ENCODE data around the gene SDF4.

SDF4 gene, protein sequence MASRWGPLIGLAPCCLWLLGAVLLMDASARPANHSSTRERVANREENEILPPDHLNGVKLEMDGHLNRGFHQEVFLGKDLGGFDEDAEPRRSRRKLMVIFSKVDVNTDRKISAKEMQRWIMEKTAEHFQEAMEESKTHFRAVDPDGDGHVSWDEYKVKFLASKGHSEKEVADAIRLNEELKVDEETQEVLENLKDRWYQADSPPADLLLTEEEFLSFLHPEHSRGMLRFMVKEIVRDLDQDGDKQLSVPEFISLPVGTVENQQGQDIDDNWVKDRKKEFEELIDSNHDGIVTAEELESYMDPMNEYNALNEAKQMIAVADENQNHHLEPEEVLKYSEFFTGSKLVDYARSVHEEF

DNA sequence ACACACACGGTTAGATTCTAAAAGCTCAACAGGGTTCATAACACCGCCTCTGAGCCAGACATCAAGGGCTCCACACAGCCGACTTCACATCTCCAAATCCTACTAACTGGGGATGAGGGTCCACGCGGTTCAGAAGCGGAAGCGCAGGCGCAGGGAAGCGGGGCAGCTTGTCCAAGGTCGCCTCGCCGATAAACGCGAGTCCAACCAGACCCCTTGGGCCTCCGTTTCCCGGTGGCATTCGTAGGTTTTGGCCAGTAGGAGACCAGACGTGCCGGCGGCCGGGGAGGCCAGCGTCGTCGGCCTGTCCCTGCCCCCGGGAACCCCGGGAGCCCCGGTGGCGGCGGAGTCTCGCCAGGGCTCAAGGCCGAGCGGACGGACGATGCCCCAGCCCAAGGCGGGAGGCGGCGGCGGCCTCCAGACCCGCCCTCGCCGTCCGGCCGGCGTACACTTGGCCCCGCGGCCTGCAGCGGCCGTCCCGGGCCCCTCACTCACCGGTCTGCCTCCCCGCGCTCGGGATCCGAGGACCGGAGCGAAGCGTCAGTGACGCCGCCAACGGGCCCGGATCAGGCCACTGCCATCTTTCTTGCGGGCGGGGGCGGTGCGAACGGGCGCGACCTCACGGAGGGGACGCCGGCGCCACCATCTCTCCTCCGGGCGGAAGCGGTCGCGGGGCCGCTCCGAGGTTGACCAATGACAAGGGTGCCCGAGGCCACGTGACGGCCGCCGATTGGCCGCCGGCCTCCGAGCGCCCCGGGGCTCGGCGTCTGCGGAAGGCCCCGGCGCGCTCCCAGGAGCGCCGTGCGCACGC lies at the start of gene SDF4:
TSS of gene SDF4 (minus strand) at position 602 of the 808 bp plus-strand sequence. CDS start 3,229 bp downstream, outside the sequence.
- H3K27ac ChIP-seq, result peak within 1 kb of the TSS; percentile 97
- TF ChIP-seq, protein P1, sequence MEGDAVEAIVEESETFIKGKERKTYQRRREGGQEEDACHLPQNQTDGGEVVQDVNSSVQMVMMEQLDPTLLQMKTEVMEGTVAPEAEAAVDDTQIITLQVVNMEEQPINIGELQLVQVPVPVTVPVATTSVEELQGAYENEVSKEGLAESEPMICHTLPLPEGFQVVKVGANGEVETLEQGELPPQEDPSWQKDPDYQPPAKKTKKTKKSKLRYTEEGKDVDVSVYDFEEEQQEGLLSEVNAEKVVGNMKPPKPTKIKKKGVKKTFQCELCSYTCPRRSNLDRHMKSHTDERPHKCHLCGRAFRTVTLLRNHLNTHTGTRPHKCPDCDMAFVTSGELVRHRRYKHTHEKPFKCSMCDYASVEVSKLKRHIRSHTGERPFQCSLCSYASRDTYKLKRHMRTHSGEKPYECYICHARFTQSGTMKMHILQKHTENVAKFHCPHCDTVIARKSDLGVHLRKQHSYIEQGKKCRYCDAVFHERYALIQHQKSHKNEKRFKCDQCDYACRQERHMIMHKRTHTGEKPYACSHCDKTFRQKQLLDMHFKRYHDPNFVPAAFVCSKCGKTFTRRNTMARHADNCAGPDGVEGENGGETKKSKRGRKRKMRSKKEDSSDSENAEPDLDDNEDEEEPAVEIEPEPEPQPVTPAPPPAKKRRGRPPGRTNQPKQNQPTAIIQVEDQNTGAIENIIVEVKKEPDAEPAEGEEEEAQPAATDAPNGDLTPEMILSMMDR (conservative IDR thresholded peaks at IDR 0.05), result no peak

DNA sequence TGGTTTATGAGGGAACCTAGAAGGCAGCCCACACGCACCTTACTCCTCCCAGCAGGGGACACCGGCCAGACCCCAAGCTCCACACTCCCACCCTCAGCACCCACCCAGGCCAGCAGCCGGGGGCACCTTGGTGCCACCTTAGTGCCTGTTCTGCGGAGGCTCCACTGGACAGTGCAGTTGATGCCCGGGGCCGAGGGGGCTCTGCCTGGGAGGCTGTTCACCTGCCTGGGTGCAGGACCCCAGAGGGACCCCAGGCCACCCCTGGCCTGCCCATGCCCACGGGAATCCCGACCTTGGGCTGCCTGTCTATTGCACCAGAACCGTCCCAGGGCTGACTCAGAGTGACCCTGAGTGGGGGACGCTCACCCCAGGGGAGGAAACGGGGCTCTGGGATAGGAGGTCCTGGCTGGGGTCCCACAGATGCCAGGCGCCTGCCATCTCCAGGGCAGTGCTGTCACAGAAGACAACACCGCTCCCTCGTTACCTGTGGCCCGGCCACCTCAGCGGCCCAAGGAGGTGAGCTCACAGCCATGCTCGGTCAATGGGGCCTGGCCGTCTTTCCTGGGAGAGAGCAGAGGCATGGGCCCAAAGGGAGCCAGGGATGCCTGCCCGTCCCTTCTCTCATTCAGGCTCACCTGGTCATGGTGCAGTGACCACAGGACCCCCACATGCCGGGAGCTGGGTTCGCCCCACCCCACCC lies 49.1 kb upstream of the SDF4 start:
- peak overlapping the region; percentile 67 for H3K27ac ChIP-seq
- TF ChIP-seq, protein P1 (conservative IDR thresholded peaks at IDR 0.05), result no peak

DNA sequence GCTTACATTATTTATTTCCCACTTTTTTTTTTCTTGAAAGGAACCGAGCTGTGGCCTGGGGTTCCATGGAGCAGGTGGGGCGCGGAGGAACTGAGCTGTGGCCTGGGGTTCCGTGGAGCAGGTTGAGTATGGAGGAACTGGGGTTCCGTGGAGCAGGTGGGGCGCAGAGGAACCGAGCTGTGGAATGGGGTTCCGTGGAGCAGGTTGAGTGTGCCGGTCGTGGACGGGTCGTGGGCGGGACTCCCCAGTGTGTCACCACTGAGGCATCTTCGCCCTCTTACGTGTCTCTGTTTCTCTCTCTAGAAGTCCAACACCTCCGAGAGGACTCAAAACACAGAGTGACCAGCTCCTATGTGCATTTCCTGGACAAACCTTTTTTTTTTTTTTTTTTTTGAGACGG lies 47.2 kb upstream of the SDF4 start:
- TF ChIP-seq, protein P1 (conservative IDR thresholded peaks at IDR 0.05), result no peak
- H3K27ac ChIP-seq, result no peak overlapping the region

DNA sequence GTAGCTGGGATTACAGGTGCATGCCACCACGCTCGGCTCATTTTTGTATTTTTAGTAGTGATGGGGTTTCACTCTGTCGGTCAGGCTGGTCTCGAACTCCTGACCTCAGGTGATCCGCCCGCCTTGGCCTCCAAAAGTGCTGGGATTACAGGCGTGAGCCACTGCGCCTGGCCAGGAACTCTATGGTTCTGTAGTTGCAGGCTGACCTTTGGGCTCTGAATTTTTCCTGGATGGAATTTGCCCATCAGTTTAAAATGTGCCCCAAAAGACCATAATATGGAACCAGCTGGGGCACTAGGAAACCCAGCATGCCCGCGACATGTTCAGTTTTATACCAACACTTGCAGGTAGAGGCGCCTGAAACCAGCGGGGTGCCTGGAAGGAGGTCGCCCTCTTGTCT lies 46.8 kb upstream of the SDF4 start:
- H3K27ac ChIP-seq, result no peak overlapping the region
- TF ChIP-seq, protein P1 (conservative IDR thresholded peaks at IDR 0.05), result no peak

DNA sequence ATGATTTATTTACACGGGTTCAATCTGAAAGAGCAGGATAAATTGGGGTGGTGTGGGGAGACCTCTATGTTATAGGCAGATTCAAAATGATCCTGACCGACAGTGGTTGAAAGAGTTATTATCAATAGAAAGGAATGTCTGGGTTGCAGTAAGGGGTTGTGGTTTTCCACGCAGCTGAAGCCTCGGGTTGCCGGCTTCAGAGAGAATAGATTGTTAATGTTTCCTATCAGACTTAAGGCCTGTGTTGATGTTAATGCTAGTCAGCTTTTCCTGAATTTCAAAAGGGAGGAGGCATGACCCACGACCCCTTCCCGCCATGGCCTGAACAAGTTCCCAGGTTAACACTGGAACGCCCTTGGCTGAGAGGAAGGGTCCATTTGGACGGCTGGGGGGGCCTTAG lies 44.0 kb upstream of the SDF4 start:
- no peak overlapping the region for H3K27ac ChIP-seq
- TF ChIP-seq, protein P1 (conservative IDR thresholded peaks at IDR 0.05), result no peak

DNA sequence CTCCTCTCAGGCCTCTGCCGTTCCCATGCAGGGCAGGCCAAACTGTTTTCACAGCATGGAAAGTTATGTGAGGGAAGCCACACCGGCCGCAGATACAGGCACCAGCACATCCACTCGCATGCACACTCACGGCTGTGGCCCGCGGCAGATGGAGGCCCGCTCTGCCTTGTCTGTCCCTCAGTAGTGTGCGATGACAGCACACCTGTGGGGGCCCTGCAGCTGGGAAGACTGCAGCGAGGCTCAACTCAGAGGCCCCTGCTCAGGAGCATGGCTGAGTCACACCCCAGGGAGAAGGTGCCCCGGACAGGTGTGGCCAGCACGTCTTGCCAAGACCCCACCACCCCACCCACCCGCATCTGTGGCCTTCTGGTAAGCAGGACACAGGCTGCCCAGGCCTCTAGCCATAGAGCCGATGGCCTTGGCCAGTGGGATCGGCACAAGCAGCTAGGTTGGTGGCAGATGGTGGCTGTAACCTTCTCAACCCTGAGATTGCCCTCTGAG lies 43.2 kb upstream of the SDF4 start:
- TF ChIP-seq, protein P1 (conservative IDR thresholded peaks at IDR 0.05), result no peak
- peak overlapping the region; percentile 98; the same call in 1 of the 2 replicates for H3K27ac ChIP-seq

Data from VCaP (cell line).